ENCODE measurements around the gene C1orf174.
A peak's percentile ranks its signal among the peaks of the same experiment; 100 is the strongest.

Gene C1orf174

GRCh38 chr1:3900150-3900968 lies at the start of gene C1orf174:
Gene C1orf174 (minus strand): TSS chr1:3900272. CDS start chr1:3900186, 86 bp downstream.
- DNase-seq (ENCODE audit: low read depth in 2 of 2) = peak; percentile 79 to 85

- DNase-seq (ENCODE audit: low read depth in 2 of 2) = no peak
Measured at GRCh38 chr1:3948344-3948743, 48.3 kb upstream of the C1orf174 start.

DNA sequence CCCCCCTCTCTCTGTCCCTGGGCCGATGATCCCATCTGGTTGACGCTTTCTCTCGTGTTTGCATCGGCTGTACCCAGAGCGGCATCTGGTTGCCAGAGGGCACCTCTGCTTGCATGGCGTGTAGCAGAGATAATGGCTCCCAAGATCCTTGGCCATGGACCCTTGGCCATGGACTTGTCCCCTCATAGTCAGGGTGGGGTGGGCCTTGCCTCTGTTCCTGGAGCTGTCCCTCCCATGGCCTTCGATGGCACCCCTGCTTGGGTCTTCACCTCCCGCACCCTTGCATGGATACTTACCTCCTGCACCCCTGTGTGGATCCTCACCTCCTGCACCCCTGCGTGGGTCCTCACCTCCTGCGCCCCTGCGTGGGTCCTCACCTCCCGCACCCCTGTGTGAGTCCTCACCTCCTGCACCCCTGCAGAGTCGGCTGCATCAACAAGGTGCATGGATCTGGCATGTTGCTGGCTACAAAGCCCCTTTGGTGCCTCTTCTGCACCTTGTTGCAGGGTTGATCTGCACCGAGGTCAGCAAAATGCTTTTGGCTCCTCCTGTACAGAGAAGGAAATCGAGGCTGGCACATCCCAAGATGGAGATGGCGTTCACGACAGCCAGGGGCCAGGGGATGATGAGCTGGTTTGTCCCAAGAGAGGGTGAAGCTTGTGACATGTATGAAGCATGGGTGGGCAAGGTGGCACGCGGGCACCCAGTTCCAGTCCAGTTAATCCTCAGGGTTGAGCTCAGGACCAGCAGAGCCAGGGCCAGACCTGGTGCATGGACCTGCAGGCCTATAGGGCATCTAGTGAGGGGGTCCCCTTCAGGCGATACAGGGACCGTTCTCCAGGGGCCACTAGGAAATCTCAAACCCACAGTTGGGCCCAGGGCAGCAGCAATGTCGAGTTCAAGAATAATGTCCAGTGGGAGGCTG lies 46.1 kb upstream of the C1orf174 start:
- DNase-seq (ENCODE audit: low read depth in 2 of 2) = no peak

GRCh38 chr1:3945222-3945621 lies 45.1 kb upstream of the C1orf174 start:
- no peak for DNase-seq (ENCODE audit: low read depth in 2 of 2)

GRCh38 chr1:3944578-3945125 lies 44.6 kb upstream of the C1orf174 start:
- no peak for DNase-seq (ENCODE audit: low read depth in 2 of 2)

DNA sequence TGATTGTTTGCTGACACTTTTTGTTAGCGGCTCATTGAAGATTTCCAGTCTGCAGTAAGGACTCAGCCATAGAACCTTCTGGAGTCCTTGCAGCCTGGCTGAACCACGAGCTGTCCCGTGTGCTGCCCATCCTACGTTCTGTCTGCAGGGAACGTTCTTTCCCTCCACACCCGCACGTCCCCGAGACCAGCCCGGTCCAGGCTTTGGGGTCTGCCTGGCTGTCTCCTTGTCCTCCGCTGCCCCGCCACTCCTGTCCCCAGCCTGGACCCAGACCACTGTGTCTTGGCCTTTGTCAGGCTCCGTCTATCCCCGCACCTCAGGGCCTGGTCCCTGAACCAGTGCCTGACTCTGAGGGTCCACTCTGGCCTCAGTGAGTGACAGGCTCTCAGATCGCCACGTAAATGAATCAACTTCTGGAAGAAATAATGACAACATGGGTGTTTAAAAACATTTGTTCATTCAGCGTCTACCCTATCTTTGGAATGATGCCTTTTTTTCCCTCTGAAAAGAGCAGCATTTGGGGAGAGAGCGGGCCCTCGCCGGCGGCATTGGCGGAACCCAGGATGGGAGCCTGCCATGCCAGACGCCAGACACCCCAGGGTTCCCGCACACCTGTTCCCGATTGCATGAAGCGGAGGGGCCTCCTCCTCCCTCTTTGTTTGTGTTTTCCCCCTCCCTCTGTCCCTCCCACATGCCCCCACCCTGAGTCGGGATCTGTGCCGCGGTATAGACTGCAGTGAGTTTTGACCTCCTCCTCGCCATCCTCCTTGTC lies 43.9 kb upstream of the C1orf174 start:
- no peak for DNase-seq (ENCODE audit: low read depth in 2 of 2)

GRCh38 chr1:3943123-3943431 lies 43.0 kb upstream of the C1orf174 start:
- DNase-seq (ENCODE audit: low read depth in 2 of 2) = no peak

DNA sequence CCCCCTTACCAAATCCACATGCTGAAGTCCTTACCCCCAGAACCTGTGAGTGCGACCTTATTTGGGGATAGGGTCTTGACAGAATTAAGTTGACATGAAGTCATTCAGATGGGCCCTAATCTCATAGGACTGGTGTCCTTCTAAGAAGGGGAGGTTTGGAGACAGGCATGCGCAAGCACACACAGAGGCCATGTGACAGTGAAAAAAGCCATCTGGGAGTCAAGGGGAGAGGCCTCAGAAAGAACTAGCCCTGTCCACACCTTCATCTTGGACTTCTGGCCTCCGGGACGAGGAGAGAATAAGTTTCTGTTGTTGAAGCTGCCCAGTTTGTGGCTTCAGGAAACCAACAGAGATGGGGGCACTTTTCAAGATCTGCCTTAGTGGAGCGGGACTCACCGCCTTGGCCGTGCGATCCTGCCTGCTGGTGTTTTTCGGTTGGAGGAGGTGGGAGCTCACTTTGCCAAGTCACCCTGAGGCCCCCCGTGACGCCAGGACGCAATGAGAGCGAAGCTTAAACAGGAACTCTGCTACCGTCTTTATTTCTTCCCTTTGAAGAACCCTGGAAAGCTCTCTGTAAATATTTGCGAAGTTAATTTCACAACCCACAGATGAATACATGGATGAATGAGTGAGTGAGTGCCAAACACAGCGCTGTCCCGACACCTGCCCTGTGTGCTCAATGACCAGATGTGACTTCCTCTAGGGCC lies 42.5 kb upstream of the C1orf174 start:
- no peak for DNase-seq (ENCODE audit: low read depth in 2 of 2)

- DNase-seq (ENCODE audit: low read depth in 2 of 2) = no peak
Measured at GRCh38 chr1:3940754-3941345, 40.8 kb upstream of the C1orf174 start.

DNA sequence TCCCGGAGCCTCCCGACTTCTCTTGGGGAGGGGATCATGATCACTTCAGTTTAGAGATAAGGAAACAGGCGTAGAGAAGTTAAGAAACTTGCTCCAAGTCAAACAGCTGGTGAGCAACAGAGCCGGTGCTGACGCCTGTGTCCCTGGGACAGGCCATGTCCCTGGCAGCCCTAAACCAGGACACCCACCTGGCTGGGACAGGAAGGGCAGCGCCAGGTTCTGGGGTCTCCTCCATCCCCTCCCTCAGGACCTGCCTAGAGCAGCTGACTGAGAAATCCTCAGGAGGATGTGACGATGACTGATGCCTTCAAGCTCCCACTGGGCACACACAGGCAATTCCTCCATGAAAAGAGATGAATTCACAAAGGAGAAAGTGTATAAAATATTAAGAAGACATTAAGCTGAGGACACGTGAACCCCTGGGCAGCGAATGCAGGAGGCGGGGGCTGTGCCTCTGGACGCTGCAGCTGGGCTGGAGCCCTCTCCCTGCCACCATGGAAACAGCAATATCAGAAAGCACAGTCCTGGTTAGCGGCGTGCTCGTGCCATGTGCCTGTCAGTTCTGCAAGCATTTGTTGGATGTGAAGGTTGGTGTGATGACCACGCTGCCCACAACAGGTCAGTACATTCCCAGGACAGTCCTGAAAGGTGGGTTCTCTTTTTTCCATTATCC lies 40.1 kb upstream of the C1orf174 start:
- no peak for DNase-seq (ENCODE audit: low read depth in 2 of 2)

DNA sequence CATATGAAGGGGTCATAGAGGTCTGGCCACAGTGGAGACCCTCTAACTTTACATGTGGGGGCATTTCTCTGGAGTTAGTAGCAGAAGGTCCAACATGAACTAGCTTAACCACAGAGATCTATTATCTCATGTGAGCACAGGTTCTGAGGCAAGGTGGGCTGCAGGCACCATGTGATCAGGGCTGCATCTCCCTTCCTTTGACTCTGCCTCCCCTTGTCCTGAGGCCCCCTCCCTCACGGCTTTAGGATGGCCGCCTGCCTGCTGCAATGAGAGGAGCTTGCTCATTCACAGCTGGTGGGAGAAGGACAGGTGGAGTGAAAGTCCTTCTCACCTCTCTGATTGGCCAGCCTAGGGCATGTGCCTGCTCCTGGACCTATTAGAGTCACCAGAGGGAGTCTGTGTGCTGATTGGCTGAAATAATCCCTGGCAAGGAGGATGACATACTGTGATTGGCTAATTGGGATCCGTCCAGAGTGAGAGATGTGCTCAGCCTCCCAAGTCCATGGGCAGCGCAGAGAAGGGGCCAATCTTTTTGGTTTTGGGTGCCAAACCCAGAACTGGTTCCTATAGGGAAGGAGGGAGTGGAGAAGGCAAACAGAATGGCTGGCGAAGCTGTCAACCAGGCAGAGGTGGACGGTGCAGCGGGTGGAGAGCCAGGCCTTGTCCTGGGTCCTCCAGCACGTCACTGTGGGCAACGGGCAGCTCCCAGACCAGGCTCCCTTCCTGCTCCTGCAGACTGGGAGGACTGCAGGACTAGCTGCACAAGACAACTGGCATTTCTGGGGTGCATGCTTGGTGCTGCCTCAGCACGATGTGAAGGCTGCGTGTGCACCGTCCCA lies 39.4 kb upstream of the C1orf174 start:
- DNase-seq (ENCODE audit: low read depth in 2 of 2) = no peak

DNA sequence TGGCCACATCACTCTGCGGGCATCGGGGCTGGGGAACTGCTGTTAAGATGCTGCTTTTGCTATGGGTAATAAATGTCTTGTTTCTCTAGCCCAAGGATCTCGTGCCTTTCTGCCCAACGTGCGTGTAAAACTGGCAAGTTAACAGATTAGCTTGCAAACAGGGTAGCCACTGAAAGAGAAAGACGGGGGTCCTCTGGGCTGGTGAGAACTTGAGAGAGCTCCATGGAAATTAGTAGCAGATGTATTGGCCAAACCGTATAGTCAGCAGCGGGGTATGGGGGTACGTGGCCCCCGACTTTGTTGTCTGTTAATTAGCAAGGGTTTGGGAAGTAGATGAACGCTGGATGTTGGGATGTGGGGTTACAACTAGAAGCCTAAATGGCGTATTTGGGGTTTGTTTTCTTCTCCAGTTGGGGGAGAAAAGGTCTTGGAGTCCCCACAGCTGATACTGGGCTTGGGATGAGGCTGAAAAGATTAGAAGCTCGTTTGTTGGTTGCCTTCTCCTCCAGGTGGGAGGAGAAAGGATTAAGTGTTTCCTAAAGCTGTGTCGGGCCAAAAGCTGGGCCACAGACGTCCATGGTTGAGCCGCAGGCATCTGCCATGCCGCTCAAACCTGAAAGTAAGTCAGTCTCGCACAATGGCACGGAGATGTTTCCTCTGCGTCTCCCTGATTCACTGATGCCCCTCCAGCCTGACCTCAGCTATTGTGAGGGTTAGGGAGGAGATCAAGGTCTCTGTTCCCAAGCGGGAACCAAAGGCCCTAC lies 32.3 kb upstream of the C1orf174 start:
- no peak for DNase-seq (ENCODE audit: low read depth in 2 of 2)

GRCh38 chr1:3931007-3931912 lies 31.2 kb upstream of the C1orf174 start:
- DNase-seq (ENCODE audit: low read depth in 2 of 2) = no peak

- DNase-seq (ENCODE audit: low read depth in 2 of 2) = no peak
Measured at GRCh38 chr1:3930301-3931006, 30.4 kb upstream of the C1orf174 start.

DNA sequence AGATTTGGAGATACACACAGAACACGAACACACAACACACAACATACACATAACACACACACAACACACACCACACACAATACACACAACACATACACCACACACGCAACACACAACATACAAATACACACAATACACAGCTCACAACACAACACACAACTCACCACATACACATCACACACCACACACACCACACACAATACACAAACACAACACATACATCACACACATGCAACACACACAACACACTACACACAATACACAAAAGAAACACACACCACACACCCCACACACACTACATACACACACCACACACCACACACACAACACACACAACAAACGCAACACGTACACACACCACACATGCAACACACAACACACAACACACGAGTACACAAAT lies 29.1 kb upstream of the C1orf174 start:
- DNase-seq (ENCODE audit: low read depth in 2 of 2) = no peak

DNA sequence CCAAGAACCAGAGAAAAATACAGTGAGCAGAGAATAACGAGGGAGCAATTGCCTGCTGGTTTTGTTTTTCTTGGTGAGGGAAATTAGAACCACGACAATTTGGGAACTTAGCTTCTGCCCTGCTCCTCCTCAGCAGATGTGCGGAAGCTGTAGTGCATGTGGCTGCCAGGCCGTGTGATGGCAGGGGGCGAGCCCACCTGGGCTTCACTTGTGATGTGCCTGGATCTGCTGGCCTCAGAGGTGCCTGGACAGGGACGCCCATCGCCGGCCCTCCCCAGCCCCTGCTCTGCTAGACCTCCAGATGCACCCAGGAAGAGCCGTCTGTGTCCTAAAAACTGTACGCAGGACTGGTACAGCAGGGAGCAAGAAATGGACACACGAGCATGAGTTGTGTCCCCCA lies 28.5 kb upstream of the C1orf174 start:
- DNase-seq (ENCODE audit: low read depth in 2 of 2) = no peak

DNA sequence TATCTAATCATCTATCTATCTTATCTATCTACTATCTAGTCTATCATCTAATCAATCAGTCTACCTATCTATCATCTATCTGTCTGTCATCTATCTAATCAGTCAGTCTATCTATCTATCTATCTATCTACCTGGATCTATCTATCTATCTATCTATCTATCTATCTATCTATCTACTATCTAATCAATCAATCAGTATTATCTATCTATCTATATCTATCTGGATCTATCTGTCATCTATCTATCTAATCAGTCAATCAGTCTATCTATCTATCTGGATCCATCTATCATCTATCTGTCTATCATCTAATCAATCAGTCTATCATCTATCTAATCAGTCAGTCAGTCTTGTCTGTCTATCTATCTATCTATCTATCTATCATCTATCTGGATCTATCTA lies 26.9 kb upstream of the C1orf174 start:
- DNase-seq (ENCODE audit: low read depth in 2 of 2) = no peak

Data from stimulated activated CD8-positive, alpha-beta memory T cell treated with anti-CD3 and anti-CD28 coated beads, Interleukin-2, amount 100 ng/mL, for 48 hours (primary cell).